Gastroesophageal sphincter (tissue), 4 donors: ENCODE measurements around the gene LEPROT. TPM values are rescaled to one million over a fixed set of nuclear protein-coding genes. Genes with fewer than 3 reads are reported as not detected.

Experiments
- ATAC-seq: fragments of 150-250 bp; one replicate; pipeline ENCODE4 v1.9.1; 2016; ENCODE audit warnings: mild to moderate bottlenecking, moderate library complexity
- H3K27ac ChIP-seq, 4 donors: fragments of 200-600 bp; sonication (generic) in 3 of 4; 1 replicate in 3 of 4; 2 replicates in 1 of 4; pipeline ENCODE4 v1.5.1; 2016 to 2019
- H3K27me3 ChIP-seq: fragments of 200-600 bp; sonication (generic); one replicate; pipeline ENCODE4 v1.5.1; 2019
- H3K36me3 ChIP-seq, 2 donors: fragments of 200-600 bp; sonication (generic); one replicate each; pipeline ENCODE4 v1.5.1; 2019; ENCODE audit warnings: control low read depth in 1 of 2
- H3K4me1 ChIP-seq, 3 donors: fragments of 200-600 bp; sonication (generic); 1 replicate in 2 of 3; 2 replicates in 1 of 3; pipeline ENCODE4 v1.5.1; 2016 to 2019; ENCODE audit warnings: control low read depth in 2 of 3
- H3K4me3 ChIP-seq, 2 donors: fragments of 200-600 bp; sonication (generic); one replicate each; pipeline ENCODE4 v1.5.1; 2019; ENCODE audit warnings: mild to moderate bottlenecking in 1 of 2, moderate library complexity in 1 of 2
- H3K9me3 ChIP-seq, 3 donors: fragments of 200-600 bp; sonication (generic); one replicate each; pipeline ENCODE4 v1.5.1; 2017 to 2019; ENCODE audit warnings: control low read depth in 2 of 3
- EP300 ChIP-seq: sonication (generic); formaldehyde crosslinking; IDR thresholded peaks from one replicate; pipeline ENCODE4 v1.6.1; 2017; ENCODE audit warnings: antibody characterized with exemption, mild to moderate bottlenecking
- POLR2A ChIP-seq, 2 donors: fragments of 450-650 bp; IDR thresholded peaks; one replicate each; pipeline ENCODE4 v1.6.1; 2017; ENCODE audit warnings: antibody characterized with exemption in 2 of 2, mild to moderate bottlenecking in 2 of 2, moderate library complexity in 1 of 2
- POLR2AphosphoS5 ChIP-seq: sonication (generic); formaldehyde crosslinking; IDR thresholded peaks from one replicate; pipeline ENCODE4 v1.6.1; 2017; ENCODE audit warnings: antibody characterized with exemption
- WGBS, 2 donors: methylation state at CpG; one replicate each; pipeline ENCODE4 v1.1.5; 2018; ENCODE audit warnings: low coverage in 1 of 2; 5-methylcytosine and 5-hydroxymethylcytosine counted together
- total RNA-seq, 4 donors: library from RNA; depleted of rRNA; stranded (reverse); fragments of >200 nt; gene quantifications; one replicate each; pipeline ENCODE4 v1.1.0, GENCODE V29; 2016
- TF ChIP-seq, protein P1 (sequence below), 4 experiments: fragments of 200-600 bp in 2 of 4; fragments of 450-650 bp in 2 of 4; sonication (generic) in 1 of 4; IDR thresholded peaks; one replicate each; pipeline ENCODE4 v1.5.1; 2017 to 2019; ENCODE audit warnings: antibody characterized with exemption in 4 of 4, mild to moderate bottlenecking in 2 of 4, moderate library complexity in 2 of 4

The LEPROT gene
- total RNA-seq, 4 donors from 2014 or later, result 66.3 to 106 (median 72.9) TPM

DNA sequence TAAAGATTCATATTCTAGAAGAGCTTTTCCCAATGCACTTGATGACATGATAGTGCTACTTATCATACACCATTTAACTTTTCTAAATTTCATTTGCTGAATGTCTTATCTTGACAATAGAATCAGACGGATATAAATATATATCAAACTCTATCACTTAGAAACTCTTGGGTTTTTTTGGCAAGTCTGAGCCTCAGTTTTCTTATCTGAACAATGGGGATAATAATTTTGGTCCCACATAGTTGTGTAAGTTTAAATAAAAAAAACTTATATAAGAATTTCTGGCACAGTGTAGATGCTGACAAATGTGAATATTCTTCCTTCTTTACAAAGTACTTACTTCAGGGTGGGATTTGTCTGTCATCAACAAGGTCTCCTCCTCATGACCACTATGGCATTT is 21.5 kb upstream of the LEPROT start:
- no peak overlapping the region for H3K4me3 ChIP-seq
- 86 to 87% methylated on average over 1 of the region's 1 CpG for WGBS, 2 donors
- TF ChIP-seq POLR2A (IDR thresholded peaks at IDR 0.05) (no peak), POLR2AphosphoS5 (no peak), EP300 (no peak)
- TF ChIP-seq, protein P1, sequence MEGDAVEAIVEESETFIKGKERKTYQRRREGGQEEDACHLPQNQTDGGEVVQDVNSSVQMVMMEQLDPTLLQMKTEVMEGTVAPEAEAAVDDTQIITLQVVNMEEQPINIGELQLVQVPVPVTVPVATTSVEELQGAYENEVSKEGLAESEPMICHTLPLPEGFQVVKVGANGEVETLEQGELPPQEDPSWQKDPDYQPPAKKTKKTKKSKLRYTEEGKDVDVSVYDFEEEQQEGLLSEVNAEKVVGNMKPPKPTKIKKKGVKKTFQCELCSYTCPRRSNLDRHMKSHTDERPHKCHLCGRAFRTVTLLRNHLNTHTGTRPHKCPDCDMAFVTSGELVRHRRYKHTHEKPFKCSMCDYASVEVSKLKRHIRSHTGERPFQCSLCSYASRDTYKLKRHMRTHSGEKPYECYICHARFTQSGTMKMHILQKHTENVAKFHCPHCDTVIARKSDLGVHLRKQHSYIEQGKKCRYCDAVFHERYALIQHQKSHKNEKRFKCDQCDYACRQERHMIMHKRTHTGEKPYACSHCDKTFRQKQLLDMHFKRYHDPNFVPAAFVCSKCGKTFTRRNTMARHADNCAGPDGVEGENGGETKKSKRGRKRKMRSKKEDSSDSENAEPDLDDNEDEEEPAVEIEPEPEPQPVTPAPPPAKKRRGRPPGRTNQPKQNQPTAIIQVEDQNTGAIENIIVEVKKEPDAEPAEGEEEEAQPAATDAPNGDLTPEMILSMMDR (IDR thresholded peaks at IDR 0.05), result no peak
- no peaks in the 10 kb centered on the region for H3K27me3 ChIP-seq
- ATAC-seq, result no peak
- H3K9me3 ChIP-seq, result no peaks in the 10 kb centered on the region
- H3K4me1 ChIP-seq, result no peaks in the 10 kb centered on the region
- H3K36me3 ChIP-seq, result peaks cover 0 to 24% of the 10 kb centered on the region in 2 donors
- H3K27ac ChIP-seq, result no peak overlapping the region

DNA sequence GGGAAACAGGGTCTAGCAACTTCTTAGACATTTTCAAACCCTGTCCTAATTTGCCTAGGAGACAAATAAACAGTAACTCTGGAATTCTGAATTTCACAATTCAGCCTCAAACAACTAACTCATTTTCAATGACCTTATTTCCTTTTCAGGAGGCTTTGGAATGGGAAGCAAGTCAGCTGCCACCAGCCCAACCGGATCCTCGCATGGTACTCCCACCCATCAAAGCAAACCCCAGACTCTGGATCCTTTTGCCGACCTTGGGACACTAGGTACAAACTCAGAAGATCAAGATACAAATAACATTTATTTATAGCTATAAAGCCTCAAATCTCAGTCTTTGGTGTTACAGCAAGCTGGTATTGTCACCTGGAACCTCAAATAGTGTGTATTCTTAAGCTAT is 18.9 kb upstream of the LEPROT start:
- ATAC-seq, result no peak
- H3K27ac ChIP-seq, result no peak overlapping the region
- peaks cover 0 to 17% of the 10 kb centered on the region in 2 donors for H3K36me3 ChIP-seq
- H3K4me1 ChIP-seq, result no peaks in the 10 kb centered on the region
- no peaks in the 10 kb centered on the region for H3K9me3 ChIP-seq
- no peak for TF ChIP-seq EP300
- no peak for TF ChIP-seq POLR2A (IDR thresholded peaks at IDR 0.05)
- TF ChIP-seq, protein P1 (IDR thresholded peaks at IDR 0.05), result no peak
- TF ChIP-seq POLR2AphosphoS5, result no peak
- no peaks in the 10 kb centered on the region for H3K27me3 ChIP-seq
- no peak overlapping the region for H3K4me3 ChIP-seq
- 94% methylated on average over 3 of the region's 3 CpGs; no CpG with 5 or more reads in 1 of the 2 donors for WGBS, 2 donors

DNA sequence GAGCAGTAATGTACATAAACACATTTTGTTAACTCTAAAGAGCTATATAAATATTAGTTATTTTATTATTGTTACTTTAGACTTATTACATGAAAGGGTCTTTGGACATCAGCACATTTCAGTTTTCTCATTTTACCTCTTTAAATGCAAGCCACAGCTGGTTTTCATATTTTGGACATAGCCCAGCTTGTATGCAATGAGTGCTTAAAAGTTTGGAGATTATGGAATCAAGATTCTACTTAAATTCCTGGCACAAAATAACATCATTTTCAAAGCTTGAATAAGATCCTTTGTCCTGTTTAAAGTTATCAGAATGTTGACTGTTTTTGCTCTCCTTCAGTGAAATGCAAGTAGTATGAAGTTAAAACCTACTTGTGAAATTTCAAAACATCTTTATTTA is 15.5 kb upstream of the LEPROT start:
- TF ChIP-seq POLR2AphosphoS5 (no peak), POLR2A (IDR thresholded peaks at IDR 0.05) (no peak)
- Histone ChIP-seq H3K27ac (no peak overlapping the region), H3K27me3 (no peaks in the 10 kb centered on the region), H3K4me1 (no peaks in the 10 kb centered on the region), H3K36me3 (peaks cover 0 to 11% of the 10 kb centered on the region in 2 donors), H3K4me3 (no peak overlapping the region), H3K9me3 (no peaks in the 10 kb centered on the region)
- ATAC-seq, result no peak

DNA sequence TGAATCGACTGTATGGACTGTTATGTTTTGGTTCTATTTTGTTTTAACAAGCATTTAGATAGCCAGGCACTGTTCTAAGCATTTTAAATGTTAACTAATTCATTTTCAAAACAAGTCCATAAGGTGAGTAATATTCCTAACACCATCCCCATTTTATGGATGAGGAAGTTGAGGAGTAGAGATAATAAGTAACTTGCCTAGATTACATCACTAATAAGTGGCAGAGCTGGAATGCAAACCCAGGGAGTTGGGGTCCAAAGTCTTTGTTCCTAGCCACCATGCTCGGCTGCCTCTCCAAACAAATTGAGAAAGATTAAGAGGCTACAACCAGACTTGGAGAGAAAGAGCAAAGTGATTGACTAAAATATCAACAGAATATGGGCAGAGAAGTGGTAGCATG is 12.6 kb upstream of the LEPROT start:
- TF ChIP-seq, protein P1 (IDR thresholded peaks at IDR 0.05), result no peak
- TF ChIP-seq POLR2A (IDR thresholded peaks at IDR 0.05) (no peak), EP300 (no peak)
- H3K36me3 ChIP-seq, result peaks cover 0 to 3% of the 10 kb centered on the region in 2 donors
- no peaks in the 10 kb centered on the region for H3K4me1 ChIP-seq
- H3K27me3 ChIP-seq, result no peaks in the 10 kb centered on the region
- ATAC-seq, result no peak
- no peak overlapping the region for H3K4me3 ChIP-seq
- H3K27ac ChIP-seq, result no peak overlapping the region
- WGBS, 2 donors, result 49 to 85% methylated on average over 2 of the region's 2 CpGs
- no peaks in the 10 kb centered on the region for H3K9me3 ChIP-seq

DNA sequence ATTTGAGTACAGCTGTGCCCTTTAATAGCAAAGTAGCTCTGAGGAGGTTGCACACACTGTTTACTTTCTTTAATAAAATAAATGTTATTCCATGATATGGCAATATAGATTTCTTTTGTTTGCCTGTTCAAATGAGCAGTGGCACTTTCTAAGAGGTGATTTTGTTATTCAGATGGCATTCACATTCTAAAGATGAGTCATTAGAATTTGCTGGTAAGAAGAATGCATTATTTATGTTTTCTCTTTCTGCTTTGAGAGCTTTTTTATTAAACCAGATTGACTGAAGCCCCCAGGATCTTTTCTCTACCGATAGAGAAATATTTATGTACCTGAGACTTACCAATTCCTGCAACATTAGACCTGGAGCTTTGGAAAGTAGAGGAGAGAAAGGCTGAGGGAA is 11.2 kb upstream of the LEPROT start:
- Histone ChIP-seq H3K27me3 (no peaks in the 10 kb centered on the region), H3K4me1 (no peaks in the 10 kb centered on the region), H3K36me3 (peaks cover 0 to 3% of the 10 kb centered on the region in 2 donors), H3K27ac (no peak overlapping the region), H3K4me3 (no peak overlapping the region), H3K9me3 (no peaks in the 10 kb centered on the region)
- no peak for ATAC-seq
- WGBS, 2 donors, result 36 to 70% methylated on average over 1 of the region's 1 CpG
- no peak for TF ChIP-seq POLR2A (IDR thresholded peaks at IDR 0.05)

DNA sequence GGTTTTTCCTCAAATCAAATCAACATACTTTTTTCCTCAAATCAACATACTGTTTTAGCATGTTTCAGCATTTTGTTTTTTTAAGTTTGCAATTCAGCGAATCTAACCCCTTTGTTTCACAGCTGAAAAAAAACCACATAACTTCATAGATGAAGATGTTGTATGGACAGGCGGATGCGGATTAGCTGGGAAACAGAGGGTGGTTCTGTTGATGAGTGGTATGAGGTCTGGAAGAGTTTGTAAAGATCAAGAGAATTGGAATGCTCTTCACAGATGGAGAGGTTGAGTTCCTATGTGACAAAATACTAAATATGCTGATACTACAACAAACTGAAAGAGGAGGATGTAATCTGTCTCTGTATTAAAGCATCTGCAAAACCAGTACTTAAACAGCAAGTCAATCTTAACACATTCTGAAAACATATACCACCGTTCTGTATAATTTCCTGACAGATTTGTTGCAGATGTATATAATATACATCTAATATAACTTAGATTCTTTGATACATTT is 10.6 kb upstream of the LEPROT start:
- WGBS, 2 donors, result 84 to 85% methylated on average over 4 of the region's 4 CpGs
- H3K27ac ChIP-seq, result no peak overlapping the region
- TF ChIP-seq POLR2A (IDR thresholded peaks at IDR 0.05) (no peak), EP300 (no peak), POLR2AphosphoS5 (no peak)
- TF ChIP-seq, protein P1 (IDR thresholded peaks at IDR 0.05), result no peak
- no peak for ATAC-seq
- peaks cover 0 to 3% of the 10 kb centered on the region in 2 donors for H3K36me3 ChIP-seq
- no peaks in the 10 kb centered on the region for H3K9me3 ChIP-seq
- no peaks in the 10 kb centered on the region for H3K27me3 ChIP-seq
- H3K4me3 ChIP-seq, result no peak overlapping the region
- H3K4me1 ChIP-seq, result no peaks in the 10 kb centered on the region
